GM13976 (cell line): Measurements from ENCODE around the gene NKX6-2.

Experiments used
- DNase-seq: peaks from one replicate; pipeline ENCODE4 v3.0.0; 2012; ENCODE audit warnings: low spot score
- CTCF ChIP-seq: IDR thresholded peaks from 2 replicates; pipeline ENCODE4 v1.5.1; 2012; ENCODE audit warnings: borderline replicate concordance, mild to moderate bottlenecking; ENCODE audit not compliant: insufficient read depth; ENCODE audit errors: extremely low read depth, missing control alignments, control extremely low read depth
- in situ Hi-C: fragments of 300-500 bp; cut with MboI; formaldehyde crosslinking; loops from one replicate; pipeline ENCODE4 v1.12.0; 2022; ENCODE audit warnings: low sequenced_read_pairs, mixed read lengths, inconsistent platforms; ENCODE audit not compliant: unreplicated experiment

Gene NKX6-2

GRCh38 chr10:132808383-132809231 is 22.7 kb upstream of the NKX6-2 start:
- in situ Hi-C loops, result no loop called here
- no peak for TF ChIP-seq CTCF
- DNase-seq, result no peak

- in situ Hi-C loops, result no loop called here
- DNase-seq, result no peak
- TF ChIP-seq CTCF, result no peak
Measured at GRCh38 chr10:132807621-132808049, 21.7 kb upstream of the NKX6-2 start.

- TF ChIP-seq CTCF, result no peak
- DNase-seq, result no peak
- in situ Hi-C loops, result no loop called here
Measured at GRCh38 chr10:132806561-132807003, 20.6 kb upstream of the NKX6-2 start.

GRCh38 chr10:132806110-132806509 is 20.2 kb upstream of the NKX6-2 start:
- in situ Hi-C loops, result no loop called here
- TF ChIP-seq CTCF, result no peak
- no peak for DNase-seq

GRCh38 chr10:132805599-132805998 is 19.7 kb upstream of the NKX6-2 start:
- TF ChIP-seq CTCF, result no peak
- in situ Hi-C loops, result no loop called here
- DNase-seq, result no peak

GRCh38 chr10:132804785-132805426 is 19.0 kb upstream of the NKX6-2 start:
- TF ChIP-seq CTCF, result no peak
- in situ Hi-C loops, result no loop called here
- DNase-seq, result no peak

- TF ChIP-seq CTCF, result no peak
- in situ Hi-C loops, result no loop called here
- no peak for DNase-seq
Measured at GRCh38 chr10:132804287-132804686, 18.3 kb upstream of the NKX6-2 start.
